HEK293 (cell line): Measurements from ENCODE around the gene FGF12.

Experiments
- CTCF ChIA-PET: fragments of 350-600 bp; formaldehyde crosslinking; extraction: SDS; loops from one replicate; lab custom pipeline; 2021; ENCODE audit warnings: antibody characterized with exemption; lab: Yijun Ruan, JAX
- POLR2A ChIA-PET: fragments of 300-600 bp; formaldehyde crosslinking; extraction: SDS; loops from one replicate; lab custom pipeline; 2020; ENCODE audit warnings: antibody characterized with exemption, inconsistent platforms; lab: Yijun Ruan, JAX
- H3K27ac ChIP-seq: fragments of 200-500 bp; sonication (Bioruptor generic); 2 replicates; pipeline ENCODE4 v1.5.1; 2014; ENCODE audit warnings: low read depth, low read length, control low read depth, inconsistent platforms; ENCODE audit errors: extremely low read depth
- H3K36me3 ChIP-seq, 2 experiments: fragments of 200-500 bp in 1 of 2; sonication (Bioruptor generic) in 1 of 2; 1 replicate in 1 of 2; 2 replicates in 1 of 2; pipeline ENCODE4 v1.5.1; 2014 to 2017; ENCODE audit warnings: inconsistent platforms in 2 of 2, low read length in 2 of 2; ENCODE audit not compliant: control insufficient read depth in 2 of 2, insufficient read depth in 1 of 2
- H3K4me1 ChIP-seq: fragments of 200-500 bp; sonication (Bioruptor generic); 2 replicates; pipeline ENCODE4 v1.5.1; 2014; ENCODE audit warnings: mild to moderate bottlenecking, low read length, inconsistent platforms; ENCODE audit not compliant: control insufficient read depth, insufficient read depth
- H3K4me3 ChIP-seq: 2 replicates; pipeline ENCODE4 v1.5.1; 2011; ENCODE audit warnings: low read depth, mild to moderate bottlenecking, control low read depth, low read length, moderate library complexity
- H3K9me3 ChIP-seq: fragments of 200-500 bp; sonication (Bioruptor generic); 2 replicates; pipeline ENCODE4 v1.5.1; 2014; ENCODE audit warnings: low read depth, low read length, inconsistent platforms; ENCODE audit not compliant: control insufficient read depth, insufficient read depth
- FEZF1 ChIP-seq: fragments of 450-650 bp; formaldehyde crosslinking; IDR thresholded peaks from 2 replicates; pipeline ENCODE4 v1.5.1; 2016; ENCODE audit warnings: missing biosample characterization, missing genetic modification characterization
- MEIS1 ChIP-seq: sonication (generic); formaldehyde crosslinking; IDR thresholded peaks from 2 replicates; pipeline ENCODE4 v1.8.1; 2022; ENCODE audit warnings: missing genetic modification reagents, mild to moderate bottlenecking, borderline replicate concordance
- RBAK ChIP-seq: fragments of 450-650 bp; formaldehyde crosslinking; IDR thresholded peaks from 2 replicates; pipeline ENCODE4 v1.5.1; 2016; ENCODE audit warnings: missing biosample characterization, missing genetic modification characterization
- SETDB1 ChIP-seq: IDR thresholded peaks from one replicate; pipeline ENCODE4 v1.6.1; 2017; ENCODE audit warnings: mild to moderate bottlenecking, low read length, moderate library complexity, mixed read lengths; ENCODE audit not compliant: insufficient read length
- SP7 ChIP-seq: fragments of 450-650 bp; formaldehyde crosslinking; IDR thresholded peaks from 2 replicates; pipeline ENCODE4 v1.5.1; 2016; ENCODE audit warnings: missing biosample characterization, missing genetic modification characterization
- ZNF10 ChIP-seq: fragments of 450-650 bp; formaldehyde crosslinking; IDR thresholded peaks from 2 replicates; pipeline ENCODE4 v1.5.1; 2017; ENCODE audit warnings: missing biosample characterization, missing genetic modification characterization
- ZNF121 ChIP-seq: fragments of 450-650 bp; formaldehyde crosslinking; IDR thresholded peaks from 2 replicates; pipeline ENCODE4 v1.5.1; 2016; ENCODE audit warnings: missing biosample characterization, missing genetic modification characterization
- ZNF529 ChIP-seq: fragments of 450-650 bp; formaldehyde crosslinking; IDR thresholded peaks from 2 replicates; pipeline ENCODE4 v1.5.1; 2017; ENCODE audit warnings: missing genetic modification characterization, missing biosample characterization; ENCODE audit not compliant: insufficient replicate concordance
- ZNF548 ChIP-seq: fragments of 450-650 bp; formaldehyde crosslinking; IDR thresholded peaks from 2 replicates; pipeline ENCODE4 v1.5.1; 2016; ENCODE audit warnings: missing biosample characterization, missing genetic modification characterization
- ZNF585B ChIP-seq: fragments of 450-650 bp; formaldehyde crosslinking; IDR thresholded peaks from 2 replicates; pipeline ENCODE4 v1.5.1; 2016; ENCODE audit warnings: missing biosample characterization, missing genetic modification characterization
- ZNF623 ChIP-seq: fragments of 450-650 bp; formaldehyde crosslinking; IDR thresholded peaks from 2 replicates; pipeline ENCODE4 v1.5.1; 2016; ENCODE audit warnings: missing biosample characterization, missing genetic modification characterization
- ZNF664 ChIP-seq: fragments of 450-650 bp; formaldehyde crosslinking; IDR thresholded peaks from 2 replicates; pipeline ENCODE4 v1.5.1; 2016; ENCODE audit warnings: missing biosample characterization, missing genetic modification characterization
- ZNF843 ChIP-seq: fragments of 450-650 bp; formaldehyde crosslinking; IDR thresholded peaks from 2 replicates; pipeline ENCODE4 v1.5.1; 2016; ENCODE audit warnings: missing biosample characterization, missing genetic modification characterization
- TF ChIP-seq, protein P1 (sequence below): fragments of 450-650 bp; formaldehyde crosslinking; IDR thresholded peaks from 2 replicates; pipeline ENCODE4 v1.5.0; 2017; ENCODE audit warnings: missing biosample characterization, missing genetic modification characterization, borderline replicate concordance
- TF ChIP-seq, protein P2 (sequence below): fragments of 450-650 bp; formaldehyde crosslinking; IDR thresholded peaks from 2 replicates; pipeline ENCODE4 v1.5.1; 2016; ENCODE audit warnings: missing biosample characterization, missing genetic modification characterization, borderline replicate concordance
- TF ChIP-seq, protein P3 (sequence below): fragments of 450-650 bp; formaldehyde crosslinking; IDR thresholded peaks from 2 replicates; pipeline ENCODE4 v1.5.1; 2016; ENCODE audit warnings: missing biosample characterization, missing genetic modification characterization
- TF ChIP-seq, protein P4 (sequence below): fragments of 450-650 bp; formaldehyde crosslinking; IDR thresholded peaks from 2 replicates; pipeline ENCODE4 v1.5.1; 2016; ENCODE audit warnings: missing biosample characterization, missing genetic modification characterization
- TF ChIP-seq, protein P5 (sequence below): fragments of 450-650 bp; formaldehyde crosslinking; conservative IDR thresholded peaks from 2 replicates; pipeline ENCODE4 v1.5.1; 2016; ENCODE audit warnings: low read depth, missing biosample characterization, missing genetic modification characterization

FGF12 gene

DNA sequence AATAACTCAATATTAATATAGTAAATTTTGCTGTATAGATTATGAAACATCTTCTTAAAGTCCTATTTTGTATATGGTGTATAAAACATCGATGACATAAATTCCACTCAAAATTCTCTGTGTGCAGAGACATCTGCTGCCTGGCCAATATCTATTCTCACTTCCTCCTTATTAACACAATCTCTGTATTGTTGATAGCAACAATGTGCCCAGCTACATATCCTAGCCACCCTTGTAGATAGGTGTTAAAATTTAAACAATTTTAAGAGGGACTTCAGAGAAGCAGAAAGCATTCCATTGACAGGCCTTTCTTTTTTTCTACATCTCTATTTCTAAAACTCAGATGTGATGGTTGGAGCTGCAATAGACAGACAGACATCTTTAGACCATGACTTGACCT is 72.3 kb downstream of the FGF12 start:
- CTCF ChIA-PET, result no interaction called here
- TF ChIP-seq SETDB1 (no peak), ZNF585B (tag by site-specific recombination) (no peak), ZNF843 (no peak), SP7 (tag by site-specific recombination) (no peak), MEIS1 (no peak), ZNF664 (tag by site-specific recombination) (no peak), FEZF1 (tag by site-specific recombination) (no peak), RBAK (tag by site-specific recombination) (no peak), ZNF548 (tag by site-specific recombination) (no peak), ZNF121 (no peak), ZNF10 (no peak), ZNF623 (tag by site-specific recombination) (no peak), ZNF529 (tag by site-specific recombination) (no peak)
- TF ChIP-seq, protein P1, sequence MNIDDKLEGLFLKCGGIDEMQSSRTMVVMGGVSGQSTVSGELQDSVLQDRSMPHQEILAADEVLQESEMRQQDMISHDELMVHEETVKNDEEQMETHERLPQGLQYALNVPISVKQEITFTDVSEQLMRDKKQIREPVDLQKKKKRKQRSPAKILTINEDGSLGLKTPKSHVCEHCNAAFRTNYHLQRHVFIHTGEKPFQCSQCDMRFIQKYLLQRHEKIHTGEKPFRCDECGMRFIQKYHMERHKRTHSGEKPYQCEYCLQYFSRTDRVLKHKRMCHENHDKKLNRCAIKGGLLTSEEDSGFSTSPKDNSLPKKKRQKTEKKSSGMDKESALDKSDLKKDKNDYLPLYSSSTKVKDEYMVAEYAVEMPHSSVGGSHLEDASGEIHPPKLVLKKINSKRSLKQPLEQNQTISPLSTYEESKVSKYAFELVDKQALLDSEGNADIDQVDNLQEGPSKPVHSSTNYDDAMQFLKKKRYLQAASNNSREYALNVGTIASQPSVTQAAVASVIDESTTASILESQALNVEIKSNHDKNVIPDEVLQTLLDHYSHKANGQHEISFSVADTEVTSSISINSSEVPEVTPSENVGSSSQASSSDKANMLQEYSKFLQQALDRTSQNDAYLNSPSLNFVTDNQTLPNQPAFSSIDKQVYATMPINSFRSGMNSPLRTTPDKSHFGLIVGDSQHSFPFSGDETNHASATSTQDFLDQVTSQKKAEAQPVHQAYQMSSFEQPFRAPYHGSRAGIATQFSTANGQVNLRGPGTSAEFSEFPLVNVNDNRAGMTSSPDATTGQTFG (tag by site-specific recombination), result no peak
- TF ChIP-seq, protein P2, sequence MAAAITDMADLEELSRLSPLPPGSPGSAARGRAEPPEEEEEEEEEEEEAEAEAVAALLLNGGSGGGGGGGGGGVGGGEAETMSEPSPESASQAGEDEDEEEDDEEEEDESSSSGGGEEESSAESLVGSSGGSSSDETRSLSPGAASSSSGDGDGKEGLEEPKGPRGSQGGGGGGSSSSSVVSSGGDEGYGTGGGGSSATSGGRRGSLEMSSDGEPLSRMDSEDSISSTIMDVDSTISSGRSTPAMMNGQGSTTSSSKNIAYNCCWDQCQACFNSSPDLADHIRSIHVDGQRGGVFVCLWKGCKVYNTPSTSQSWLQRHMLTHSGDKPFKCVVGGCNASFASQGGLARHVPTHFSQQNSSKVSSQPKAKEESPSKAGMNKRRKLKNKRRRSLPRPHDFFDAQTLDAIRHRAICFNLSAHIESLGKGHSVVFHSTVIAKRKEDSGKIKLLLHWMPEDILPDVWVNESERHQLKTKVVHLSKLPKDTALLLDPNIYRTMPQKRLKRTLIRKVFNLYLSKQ (tag by site-specific recombination), result no peak
- TF ChIP-seq, protein P3, sequence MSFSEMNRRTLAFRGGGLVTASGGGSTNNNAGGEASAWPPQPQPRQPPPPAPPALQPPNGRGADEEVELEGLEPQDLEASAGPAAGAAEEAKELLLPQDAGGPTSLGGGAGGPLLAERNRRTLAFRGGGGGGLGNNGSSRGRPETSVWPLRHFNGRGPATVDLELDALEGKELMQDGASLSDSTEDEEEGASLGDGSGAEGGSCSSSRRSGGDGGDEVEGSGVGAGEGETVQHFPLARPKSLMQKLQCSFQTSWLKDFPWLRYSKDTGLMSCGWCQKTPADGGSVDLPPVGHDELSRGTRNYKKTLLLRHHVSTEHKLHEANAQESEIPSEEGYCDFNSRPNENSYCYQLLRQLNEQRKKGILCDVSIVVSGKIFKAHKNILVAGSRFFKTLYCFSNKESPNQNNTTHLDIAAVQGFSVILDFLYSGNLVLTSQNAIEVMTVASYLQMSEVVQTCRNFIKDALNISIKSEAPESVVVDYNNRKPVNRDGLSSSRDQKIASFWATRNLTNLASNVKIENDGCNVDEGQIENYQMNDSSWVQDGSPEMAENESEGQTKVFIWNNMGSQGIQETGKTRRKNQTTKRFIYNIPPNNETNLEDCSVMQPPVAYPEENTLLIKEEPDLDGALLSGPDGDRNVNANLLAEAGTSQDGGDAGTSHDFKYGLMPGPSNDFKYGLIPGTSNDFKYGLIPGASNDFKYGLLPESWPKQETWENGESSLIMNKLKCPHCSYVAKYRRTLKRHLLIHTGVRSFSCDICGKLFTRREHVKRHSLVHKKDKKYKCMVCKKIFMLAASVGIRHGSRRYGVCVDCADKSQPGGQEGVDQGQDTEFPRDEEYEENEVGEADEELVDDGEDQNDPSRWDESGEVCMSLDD, result no peak
- TF ChIP-seq, protein P4, sequence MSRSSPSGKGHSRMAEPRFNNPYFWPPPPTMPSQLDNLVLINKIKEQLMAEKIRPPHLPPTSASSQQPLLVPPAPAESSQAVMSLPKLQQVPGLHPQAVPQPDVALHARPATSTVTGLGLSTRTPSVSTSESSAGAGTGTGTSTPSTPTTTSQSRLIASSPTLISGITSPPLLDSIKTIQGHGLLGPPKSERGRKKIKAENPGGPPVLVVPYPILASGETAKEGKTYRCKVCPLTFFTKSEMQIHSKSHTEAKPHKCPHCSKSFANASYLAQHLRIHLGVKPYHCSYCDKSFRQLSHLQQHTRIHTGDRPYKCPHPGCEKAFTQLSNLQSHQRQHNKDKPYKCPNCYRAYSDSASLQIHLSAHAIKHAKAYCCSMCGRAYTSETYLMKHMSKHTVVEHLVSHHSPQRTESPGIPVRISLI (tag by site-specific recombination), result no peak
- TF ChIP-seq, protein P5, sequence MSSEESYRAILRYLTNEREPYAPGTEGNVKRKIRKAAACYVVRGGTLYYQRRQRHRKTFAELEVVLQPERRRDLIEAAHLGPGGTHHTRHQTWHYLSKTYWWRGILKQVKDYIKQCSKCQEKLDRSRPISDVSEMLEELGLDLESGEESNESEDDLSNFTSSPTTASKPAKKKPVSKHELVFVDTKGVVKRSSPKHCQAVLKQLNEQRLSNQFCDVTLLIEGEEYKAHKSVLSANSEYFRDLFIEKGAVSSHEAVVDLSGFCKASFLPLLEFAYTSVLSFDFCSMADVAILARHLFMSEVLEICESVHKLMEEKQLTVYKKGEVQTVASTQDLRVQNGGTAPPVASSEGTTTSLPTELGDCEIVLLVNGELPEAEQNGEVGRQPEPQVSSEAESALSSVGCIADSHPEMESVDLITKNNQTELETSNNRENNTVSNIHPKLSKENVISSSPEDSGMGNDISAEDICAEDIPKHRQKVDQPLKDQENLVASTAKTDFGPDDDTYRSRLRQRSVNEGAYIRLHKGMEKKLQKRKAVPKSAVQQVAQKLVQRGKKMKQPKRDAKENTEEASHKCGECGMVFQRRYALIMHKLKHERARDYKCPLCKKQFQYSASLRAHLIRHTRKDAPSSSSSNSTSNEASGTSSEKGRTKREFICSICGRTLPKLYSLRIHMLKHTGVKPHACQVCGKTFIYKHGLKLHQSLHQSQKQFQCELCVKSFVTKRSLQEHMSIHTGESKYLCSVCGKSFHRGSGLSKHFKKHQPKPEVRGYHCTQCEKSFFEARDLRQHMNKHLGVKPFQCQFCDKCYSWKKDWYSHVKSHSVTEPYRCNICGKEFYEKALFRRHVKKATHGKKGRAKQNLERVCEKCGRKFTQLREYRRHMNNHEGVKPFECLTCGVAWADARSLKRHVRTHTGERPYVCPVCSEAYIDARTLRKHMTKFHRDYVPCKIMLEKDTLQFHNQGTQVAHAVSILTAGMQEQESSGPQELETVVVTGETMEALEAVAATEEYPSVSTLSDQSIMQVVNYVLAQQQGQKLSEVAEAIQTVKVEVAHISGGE (tag by site-specific recombination), result no peak
- no peaks in the 10 kb centered on the region for H3K4me1 ChIP-seq
- no peak overlapping the region for H3K4me3 ChIP-seq
- POLR2A ChIA-PET, result no interaction called here
- H3K27ac ChIP-seq, result no peak overlapping the region
- no peaks in the 10 kb centered on the region for H3K36me3 ChIP-seq
- no peaks in the 10 kb centered on the region for H3K9me3 ChIP-seq
